Stimulated activated CD8-positive, alpha-beta memory T cell treated with anti-CD3 and anti-CD28 coated beads, Interleukin-4, amount 100 ng/mL, for 24 hours (primary cell): ENCODE results near the gene PBX4.
A peak's percentile ranks its signal among the peaks of the same experiment; 100 is the strongest.

Source experiments
- DNase-seq: peaks from one replicate; pipeline ENCODE4 v3.0.0-alpha.2; 2020; ENCODE audit warnings: low read depth

The PBX4 gene

GRCh38 chr19:19538061-19538784 lies 80.3 kb downstream of the PBX4 start, which contains the start of gene CILP2:
Gene CILP2, plus strand, starts transcription at chr19:19538265. Its CDS starts 85 bp downstream, at chr19:19538350.
- DNase-seq: no peak

- no peak for DNase-seq
Observed at GRCh38 chr19:19537075-19538048, 81.1 kb downstream of the PBX4 start.

- no peak for DNase-seq
Observed at GRCh38 chr19:19535311-19536191, 82.9 kb downstream of the PBX4 start.

GRCh38 chr19:19534556-19535265 lies 83.8 kb downstream of the PBX4 start:
- DNase-seq: no peak

GRCh38 chr19:19533841-19534240 lies 84.6 kb downstream of the PBX4 start:
- DNase-seq: no peak

GRCh38 chr19:19532806-19533701 lies 85.4 kb downstream of the PBX4 start:
- DNase-seq: no peak

- peak; percentile 79 for DNase-seq
Observed at GRCh38 chr19:19531951-19532805, 86.3 kb downstream of the PBX4 start.

- no peak for DNase-seq
Observed at GRCh38 chr19:19530889-19531288, 87.6 kb downstream of the PBX4 start.

- no peak for DNase-seq
Observed at GRCh38 chr19:19530423-19530804, 88.1 kb downstream of the PBX4 start.

- no peak for DNase-seq
Observed at GRCh38 chr19:19529783-19530422, 88.6 kb downstream of the PBX4 start.

GRCh38 chr19:19528721-19529490 lies 89.6 kb downstream of the PBX4 start, which contains the start of gene YJEFN3:
Gene YJEFN3, plus strand, starts transcription at chr19:19528911. Its CDS starts 22 bp downstream, at chr19:19528933.
- no peak for DNase-seq

- no peak for DNase-seq
Observed at GRCh38 chr19:19527674-19528625, 90.5 kb downstream of the PBX4 start.

- no peak for DNase-seq
Observed at GRCh38 chr19:19527371-19527656, 91.2 kb downstream of the PBX4 start.

- DNase-seq: no peak
Observed at GRCh38 chr19:19526581-19527370, 91.7 kb downstream of the PBX4 start.

- DNase-seq: no peak
Observed at GRCh38 chr19:19525611-19526380, 92.7 kb downstream of the PBX4 start.
